ENCODE measurements around the gene ARMC6. TPM values are rescaled to one million over a fixed set of nuclear protein-coding genes. Genes with fewer than 3 reads are reported as not detected.

ARMC6 gene
- total RNA-seq, 1 experiment from 2014 or later = 102 TPM

DNA sequence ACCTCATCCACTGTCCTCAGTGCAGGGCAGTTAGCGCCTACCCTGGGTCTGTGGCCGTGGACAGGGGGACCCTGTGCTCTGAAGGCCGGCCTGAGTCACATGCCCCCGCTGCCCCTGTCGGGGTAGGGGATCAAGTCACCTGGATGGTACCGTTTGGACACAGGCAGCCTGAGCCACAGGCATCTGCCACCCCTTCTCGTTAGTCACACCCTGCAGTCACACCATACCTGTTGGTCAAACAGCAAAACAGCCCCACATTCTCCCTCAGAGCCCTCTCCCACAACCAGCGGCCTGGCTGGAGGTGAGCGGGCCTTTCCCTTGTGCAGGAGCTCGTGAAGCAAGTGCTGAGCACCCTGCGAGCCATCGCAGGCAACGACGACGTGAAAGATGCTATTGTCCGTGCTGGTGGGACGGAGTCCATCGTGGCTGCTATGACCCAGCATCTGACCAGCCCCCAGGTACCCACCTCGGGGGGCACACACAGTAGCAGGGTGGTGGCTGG is 21.6 kb downstream of the ARMC6 start:
- TF ChIP-seq EZH2phosphoT487 (IDR thresholded peaks at IDR 0.05; ENCODE audit: borderline replicate concordance, low read length) (no peak), EZH2 (IDR thresholded peaks at IDR 0.05; ENCODE audit: low read length, unreplicated experiment) (no peak), CTCF (conservative IDR thresholded peaks at IDR 0.05; ENCODE audit: low read depth, low read length) (no peak)
- no peaks in the 10 kb centered on the region for H4K20me1 ChIP-seq (ENCODE audit: low read length)
- no peaks in the 10 kb centered on the region for H3K27me3 ChIP-seq (ENCODE audit: low read length)
- DNase-seq (no peak), ATAC-seq (no peak)
- BruUV-seq (replicated peaks) = no TSS peak
- no peak overlapping the region for H2AFZ ChIP-seq (ENCODE audit: low read length)
- no peaks in the 10 kb centered on the region for H3K79me2 ChIP-seq (ENCODE audit: low read length)
- intact Hi-C loops (cut with micrococcal nuclease) = loop anchor here (2.0 kb wide), 1 partner anchor 84 kb away; the partner anchor contains the start of gene TMEM161A
- no peaks in the 10 kb centered on the region for H3K9me3 ChIP-seq (ENCODE audit: low read length)
- no peak overlapping the region for H3K27ac ChIP-seq (ENCODE audit: low read length)
- H3K4me3 ChIP-seq (ENCODE audit: low read length) = no peak overlapping the region
- no peaks in the 10 kb centered on the region for H3K9me2 ChIP-seq (replicated peaks; ENCODE audit: low read length)
- no peaks in the 10 kb centered on the region for H3K4me1 ChIP-seq (ENCODE audit: insufficient read depth, low read length)
- H3K4me2 ChIP-seq (ENCODE audit: low read length) = no peak overlapping the region
- H3K36me3 ChIP-seq (ENCODE audit: low read depth, low read length) = peaks cover 32% of the 10 kb centered on the region; the same call in 1 of the 2 replicates
- ChIA-PET CTCF (no interaction called here), POLR2A (ENCODE audit: unreplicated experiment) (no interaction called here)
- H3K9ac ChIP-seq (ENCODE audit: low read length) = no peak overlapping the region
- no peaks in the 10 kb centered on the region for H3F3A ChIP-seq (ENCODE audit: low read length, unreplicated experiment)

- Histone ChIP-seq H3K27ac (ENCODE audit: low read length) (no peak overlapping the region), H3K9ac (ENCODE audit: low read length) (no peak overlapping the region), H3K9me3 (ENCODE audit: low read length) (no peaks in the 10 kb centered on the region), H3K79me2 (ENCODE audit: low read length) (no peaks in the 10 kb centered on the region), H3K4me2 (ENCODE audit: low read length) (no peak overlapping the region), H4K20me1 (ENCODE audit: low read length) (no peaks in the 10 kb centered on the region), H3F3A (ENCODE audit: low read length, unreplicated experiment) (no peaks in the 10 kb centered on the region), H3K27me3 (ENCODE audit: low read length) (no peaks in the 10 kb centered on the region), H3K36me3 (ENCODE audit: low read depth, low read length) (peaks cover 28% of the 10 kb centered on the region; the same call in 1 of the 2 replicates), H2AFZ (ENCODE audit: low read length) (no peak overlapping the region), H3K9me2 (replicated peaks; ENCODE audit: low read length) (no peaks in the 10 kb centered on the region), H3K4me3 (ENCODE audit: low read length) (no peak overlapping the region), H3K4me1 (ENCODE audit: insufficient read depth, low read length) (no peaks in the 10 kb centered on the region)
- intact Hi-C loops (cut with micrococcal nuclease) = loop anchor here (2.0 kb wide), 1 partner anchor 83 kb away; the partner anchor contains the start of gene TMEM161A
- POLR2A ChIA-PET (ENCODE audit: unreplicated experiment) = interaction anchor here (0.6 kb wide), 1 partner anchor 344 kb away, joined by 4 read pairs; no protein-coding TSS in a partner anchor
- ATAC-seq = no peak
- CTCF ChIA-PET = no interaction called here
- DNase-seq = no peak
- no TSS peak for BruUV-seq (replicated peaks)
- TF ChIP-seq EZH2phosphoT487 (IDR thresholded peaks at IDR 0.05; ENCODE audit: borderline replicate concordance, low read length) = no peak
- TF ChIP-seq CTCF (conservative IDR thresholded peaks at IDR 0.05; ENCODE audit: low read depth, low read length) = no peak
- no peak for TF ChIP-seq EZH2 (IDR thresholded peaks at IDR 0.05; ENCODE audit: low read length, unreplicated experiment)
Measured at GRCh38 chr19:19055701-19056100, 22.3 kb downstream of the ARMC6 start.

DNA sequence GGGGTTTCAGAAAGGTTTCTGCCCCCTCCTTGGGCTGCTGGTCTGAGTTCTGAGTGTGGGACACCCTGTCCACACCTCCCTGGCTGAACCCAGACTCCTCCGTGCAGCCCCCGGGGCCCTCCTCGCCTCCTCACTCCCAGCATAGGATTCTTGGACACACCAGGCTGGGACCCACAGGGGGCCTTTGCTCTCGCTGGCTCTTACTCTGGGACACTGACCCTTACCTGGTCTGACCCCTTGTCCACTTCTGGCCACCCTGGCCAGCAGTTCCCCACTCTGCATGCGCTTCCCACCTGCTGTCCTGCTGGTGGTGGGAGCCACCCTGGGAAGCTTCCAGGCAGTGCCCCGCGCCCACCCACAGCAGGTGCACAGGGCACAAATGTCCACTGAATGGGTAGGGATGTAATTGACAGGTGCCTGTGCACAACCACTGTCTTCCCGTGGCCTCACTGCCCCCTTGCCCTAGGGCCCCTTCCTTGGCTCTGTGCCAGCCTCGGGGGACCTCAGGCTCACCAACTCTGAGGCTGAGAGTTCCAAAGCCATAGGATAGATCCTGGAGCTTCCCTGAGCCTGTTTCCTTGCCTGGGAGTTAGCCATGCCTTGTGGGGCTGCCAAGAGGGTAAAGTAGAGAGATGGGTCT is 23.4 kb downstream of the ARMC6 start:
- Histone ChIP-seq H3K9ac (ENCODE audit: low read length) (no peak overlapping the region), H3K4me3 (ENCODE audit: low read length) (no peak overlapping the region), H3K27ac (ENCODE audit: low read length) (no peak overlapping the region), H3K4me1 (ENCODE audit: insufficient read depth, low read length) (peaks cover 1% of the 10 kb centered on the region; the same call in 1 of the 2 replicates), H3K9me3 (ENCODE audit: low read length) (no peaks in the 10 kb centered on the region), H3K79me2 (ENCODE audit: low read length) (no peaks in the 10 kb centered on the region), H3K4me2 (ENCODE audit: low read length) (no peak overlapping the region), H3K27me3 (ENCODE audit: low read length) (no peaks in the 10 kb centered on the region), H3F3A (ENCODE audit: low read length, unreplicated experiment) (no peaks in the 10 kb centered on the region), H2AFZ (ENCODE audit: low read length) (no peak overlapping the region), H4K20me1 (ENCODE audit: low read length) (no peaks in the 10 kb centered on the region), H3K9me2 (replicated peaks; ENCODE audit: low read length) (no peaks in the 10 kb centered on the region), H3K36me3 (ENCODE audit: low read depth, low read length) (peaks cover 25% of the 10 kb centered on the region; the same call in 1 of the 2 replicates)
- CTCF ChIA-PET = no interaction called here
- TF ChIP-seq EZH2 (IDR thresholded peaks at IDR 0.05; ENCODE audit: low read length, unreplicated experiment) (no peak), CTCF (conservative IDR thresholded peaks at IDR 0.05; ENCODE audit: low read depth, low read length) (no peak), EZH2phosphoT487 (IDR thresholded peaks at IDR 0.05; ENCODE audit: borderline replicate concordance, low read length) (no peak)
- intact Hi-C loops (cut with micrococcal nuclease) = no loop called here
- POLR2A ChIA-PET (ENCODE audit: unreplicated experiment) = no interaction called here
- no peak for DNase-seq
- no peak for ATAC-seq
- BruUV-seq (replicated peaks) = no TSS peak

All from PC-3 (cell line).